GM19372 (cell line): ENCODE results near the gene RAB6A.
A peak's percentile ranks its signal among the peaks of the same experiment; 100 is the strongest.

Experiments
- ATAC-seq: cut with Tn5 transposase; IDR thresholded peaks from one replicate; pipeline ENCODE4 v1.9.1; 2021; ENCODE audit warnings: mild to moderate bottlenecking, low read depth, moderate library complexity; ENCODE audit not compliant: unreplicated experiment

Gene RAB6A

GRCh38 chr11:73659961-73660360 is 100.9 kb downstream of the RAB6A start:
- no peak for ATAC-seq

DNA sequence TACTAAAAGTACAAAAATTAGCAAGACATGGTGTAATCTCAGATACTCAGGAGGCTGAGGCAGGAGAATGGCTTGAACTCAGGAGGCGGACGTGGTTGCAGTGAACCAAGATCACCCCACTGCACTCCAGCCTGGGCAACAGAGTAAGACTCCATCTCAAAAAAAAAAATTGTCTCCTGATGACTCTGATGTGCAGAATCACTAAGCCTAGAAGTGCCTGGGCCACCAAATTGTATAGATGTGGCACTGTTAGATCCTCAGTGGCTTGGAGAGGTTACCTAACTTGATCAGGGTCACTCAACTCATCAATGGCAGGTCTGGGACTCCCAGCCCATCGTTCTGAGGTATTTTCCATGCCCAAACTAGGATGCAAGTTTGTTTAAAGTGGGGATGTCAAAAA is 103.9 kb downstream of the RAB6A start:
- no peak for ATAC-seq

DNA sequence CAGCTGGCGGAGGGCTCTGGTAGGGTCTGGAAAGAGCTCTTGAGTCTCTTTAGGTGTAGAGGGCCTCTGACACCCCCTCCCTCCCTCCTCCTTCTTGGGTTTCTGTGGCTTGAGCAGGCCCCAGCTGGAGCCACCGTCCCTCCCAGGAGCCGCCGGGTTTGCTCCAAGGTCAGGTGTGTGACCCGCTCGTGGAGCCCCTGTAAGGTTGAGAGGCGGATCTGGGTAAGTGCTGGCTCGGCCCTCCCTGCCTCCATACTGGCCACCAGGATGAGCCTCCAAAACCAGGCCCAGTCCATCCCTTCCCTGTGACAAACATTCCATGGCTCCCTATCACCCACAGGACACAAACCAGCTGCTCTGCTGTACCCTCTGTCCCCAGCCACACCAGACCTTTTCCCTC is 105.2 kb downstream of the RAB6A start:
- ATAC-seq: no peak

DNA sequence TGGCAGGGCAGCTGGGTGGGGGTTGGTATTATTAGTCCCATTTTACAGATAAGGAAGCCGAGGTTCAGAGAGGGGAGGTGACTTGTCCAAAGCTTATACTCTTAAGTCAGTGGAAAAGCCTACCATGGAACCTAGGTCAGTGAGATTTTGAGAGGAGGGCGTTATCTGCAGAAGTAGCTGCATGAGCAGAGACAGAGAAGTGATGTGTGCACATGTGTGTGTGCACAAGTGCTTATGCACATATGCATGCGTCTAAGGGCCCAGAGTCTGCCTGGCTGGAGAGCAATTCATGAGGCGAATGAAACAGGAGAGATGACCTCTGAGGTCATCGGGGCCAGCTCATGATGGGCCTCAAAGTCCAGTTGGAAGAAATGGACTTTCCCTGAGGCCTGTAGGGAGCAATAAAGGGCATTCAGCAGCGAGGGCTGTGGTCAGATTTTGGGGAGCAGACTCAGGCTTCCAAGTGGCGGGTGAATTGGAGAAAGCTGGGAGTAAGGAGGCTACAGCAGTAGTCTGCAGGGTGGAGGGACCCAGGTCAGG is 106.3 kb downstream of the RAB6A start:
- no peak for ATAC-seq

- ATAC-seq: no peak
These were observed 106.9 kb downstream of the RAB6A start for GRCh38 chr11:73653996-73654395.

DNA sequence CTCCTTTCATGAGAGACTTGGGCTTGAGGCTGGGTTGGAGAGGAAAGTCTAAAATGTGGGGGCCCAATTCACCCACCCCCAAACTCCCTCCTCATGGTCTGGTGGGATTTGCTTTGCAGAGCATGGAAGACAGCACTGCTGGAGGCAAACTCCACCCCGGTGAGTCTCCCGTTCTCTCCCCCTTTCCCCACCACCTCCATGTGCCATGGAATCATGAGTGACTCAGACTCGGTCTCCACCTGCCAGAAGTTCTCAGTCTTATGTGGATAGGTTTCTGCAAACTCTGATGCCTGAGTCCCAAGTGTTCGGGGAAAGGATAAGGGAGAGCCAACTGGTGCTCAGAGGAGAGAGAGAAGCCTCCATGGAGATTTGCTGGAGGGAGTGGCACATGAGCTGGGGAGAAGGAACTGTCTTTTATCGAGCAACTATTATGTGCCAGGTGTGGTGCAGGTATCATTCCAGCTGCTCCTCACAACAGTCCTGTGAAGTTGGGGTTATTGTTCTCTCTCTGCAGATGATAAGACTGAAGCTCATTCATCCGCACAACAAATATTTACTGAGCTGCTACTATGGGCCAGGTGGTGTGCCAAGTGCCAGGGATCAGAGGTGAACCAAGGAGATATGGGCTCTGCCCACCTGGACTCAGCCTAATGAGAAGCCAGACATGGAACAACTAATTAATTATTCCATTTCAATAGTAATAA is 107.9 kb downstream of the RAB6A start:
- ATAC-seq: no peak

- no peak for ATAC-seq
These were observed 108.7 kb downstream of the RAB6A start for GRCh38 chr11:73652046-73652730.

GRCh38 chr11:73651661-73652045 is 109.2 kb downstream of the RAB6A start:
- ATAC-seq: no peak

DNA sequence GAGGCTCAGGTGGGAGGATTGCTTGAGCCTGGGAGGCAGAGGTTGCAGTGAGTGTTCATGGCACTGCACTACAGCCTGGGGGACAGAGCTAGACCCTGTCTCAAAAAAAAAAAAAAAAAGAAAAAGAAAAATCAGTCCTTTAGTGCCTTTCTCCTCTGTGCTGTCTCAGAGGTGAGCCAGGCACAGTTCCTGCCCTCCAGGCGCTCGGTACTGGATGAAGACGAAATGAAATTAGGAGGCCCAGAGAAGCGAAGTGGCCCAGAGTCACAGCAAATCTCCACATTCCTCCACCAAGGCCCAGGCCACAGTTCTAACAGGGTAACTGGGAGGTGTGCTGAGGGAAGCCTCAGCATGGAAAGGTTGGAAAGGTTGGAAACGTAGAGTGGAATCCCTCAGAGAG is 109.6 kb downstream of the RAB6A start:
- no peak for ATAC-seq

DNA sequence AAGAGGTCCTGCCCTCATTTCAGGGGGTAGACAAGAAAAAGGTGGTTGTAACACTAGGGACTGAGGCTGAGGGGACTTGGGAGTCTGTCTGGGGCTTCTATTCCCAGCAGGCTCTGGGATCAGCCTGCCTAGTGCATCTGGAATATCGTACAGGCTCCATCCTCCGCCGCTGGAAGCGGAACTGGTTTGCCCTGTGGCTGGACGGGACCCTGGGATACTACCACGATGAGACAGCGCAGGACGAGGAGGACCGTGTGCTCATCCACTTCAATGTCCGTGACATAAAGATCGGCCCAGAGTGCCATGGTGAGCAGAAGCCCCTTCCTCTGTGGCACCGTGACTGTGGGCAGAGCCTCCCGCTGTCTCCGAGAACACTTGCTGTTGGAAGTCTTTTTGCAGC is 110.5 kb downstream of the RAB6A start:
- ATAC-seq: no peak

DNA sequence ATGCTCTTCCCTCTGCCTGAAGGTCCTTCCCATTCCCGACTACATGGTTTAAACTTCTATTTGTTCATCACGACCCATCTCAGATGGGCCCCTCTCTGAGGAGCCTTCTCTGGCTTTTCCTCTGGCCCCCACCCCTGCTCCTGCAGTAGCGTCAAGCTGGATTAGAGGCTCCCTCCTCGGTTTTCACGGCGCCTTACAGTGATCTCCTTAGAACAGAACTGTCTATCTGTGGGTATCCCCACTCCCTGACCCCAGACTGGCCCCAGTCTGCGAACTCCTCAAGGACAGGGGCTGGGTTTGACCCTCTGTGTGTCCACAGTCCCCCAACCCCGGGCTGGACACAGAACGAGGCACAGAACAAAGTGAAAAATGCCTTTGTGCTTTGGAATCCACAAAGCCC is 111.7 kb downstream of the RAB6A start:
- ATAC-seq: no peak

- ATAC-seq: no peak
These were observed 112.3 kb downstream of the RAB6A start for GRCh38 chr11:73648571-73649046.

DNA sequence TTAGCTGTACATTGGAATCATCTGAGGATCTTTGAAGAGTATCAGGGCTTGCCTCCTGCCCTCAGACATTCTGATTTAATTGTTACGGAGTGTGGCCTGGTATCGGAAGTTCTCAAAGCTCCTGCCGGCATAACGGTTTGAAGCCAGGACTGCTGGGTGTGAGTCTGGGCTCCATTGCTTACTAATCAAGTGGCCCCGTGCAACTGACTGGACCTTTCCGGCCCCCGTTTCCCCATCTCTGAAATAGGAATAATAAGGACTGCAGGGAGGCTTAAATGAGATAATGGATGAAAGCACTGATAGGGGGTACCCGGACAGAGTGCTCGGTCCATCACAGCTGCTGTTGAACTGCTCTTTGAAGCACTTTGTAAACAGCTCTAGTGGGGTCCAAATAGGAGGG is 112.8 kb downstream of the RAB6A start:
- ATAC-seq: no peak

DNA sequence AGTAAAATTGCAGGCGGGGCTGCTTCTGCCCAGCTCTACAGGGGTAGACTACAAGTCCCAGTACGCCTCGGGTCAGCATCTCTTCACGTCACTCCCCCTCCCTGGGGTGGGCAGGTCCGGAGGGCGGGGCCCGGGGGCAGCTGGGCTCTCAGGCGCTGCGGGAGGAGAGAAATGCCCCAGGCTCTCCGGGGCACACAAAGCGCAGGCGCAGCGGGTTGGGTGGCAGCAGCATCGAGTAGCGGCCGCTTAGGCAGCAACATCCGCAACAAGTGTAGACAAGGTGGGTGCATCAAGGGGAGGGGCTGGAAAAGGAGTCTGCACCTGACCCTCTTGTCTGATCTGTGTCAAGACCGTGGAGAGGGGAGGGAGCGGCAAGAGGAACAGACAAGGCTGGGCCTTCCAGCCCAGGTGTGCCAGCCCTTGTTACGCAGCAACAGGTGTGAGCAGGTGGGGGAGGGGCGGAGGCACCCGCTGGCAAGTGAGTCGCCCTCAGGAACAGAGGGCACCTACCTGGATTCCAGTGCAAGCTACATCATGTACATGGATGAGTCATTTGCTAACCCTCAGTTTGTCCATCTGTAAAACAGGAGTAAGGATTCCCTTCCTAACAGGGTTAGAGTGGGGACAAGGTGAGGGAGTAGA is 113.3 kb downstream of the RAB6A start:
- ATAC-seq: peak; percentile 88

GRCh38 chr11:73645972-73646631 is 114.8 kb downstream of the RAB6A start, which contains the start of gene PLEKHB1:
TSS of gene PLEKHB1 (plus strand) at chr11:73646581. CDS start at chr11:73646609, 28 bp downstream.
- ATAC-seq: no peak

DNA sequence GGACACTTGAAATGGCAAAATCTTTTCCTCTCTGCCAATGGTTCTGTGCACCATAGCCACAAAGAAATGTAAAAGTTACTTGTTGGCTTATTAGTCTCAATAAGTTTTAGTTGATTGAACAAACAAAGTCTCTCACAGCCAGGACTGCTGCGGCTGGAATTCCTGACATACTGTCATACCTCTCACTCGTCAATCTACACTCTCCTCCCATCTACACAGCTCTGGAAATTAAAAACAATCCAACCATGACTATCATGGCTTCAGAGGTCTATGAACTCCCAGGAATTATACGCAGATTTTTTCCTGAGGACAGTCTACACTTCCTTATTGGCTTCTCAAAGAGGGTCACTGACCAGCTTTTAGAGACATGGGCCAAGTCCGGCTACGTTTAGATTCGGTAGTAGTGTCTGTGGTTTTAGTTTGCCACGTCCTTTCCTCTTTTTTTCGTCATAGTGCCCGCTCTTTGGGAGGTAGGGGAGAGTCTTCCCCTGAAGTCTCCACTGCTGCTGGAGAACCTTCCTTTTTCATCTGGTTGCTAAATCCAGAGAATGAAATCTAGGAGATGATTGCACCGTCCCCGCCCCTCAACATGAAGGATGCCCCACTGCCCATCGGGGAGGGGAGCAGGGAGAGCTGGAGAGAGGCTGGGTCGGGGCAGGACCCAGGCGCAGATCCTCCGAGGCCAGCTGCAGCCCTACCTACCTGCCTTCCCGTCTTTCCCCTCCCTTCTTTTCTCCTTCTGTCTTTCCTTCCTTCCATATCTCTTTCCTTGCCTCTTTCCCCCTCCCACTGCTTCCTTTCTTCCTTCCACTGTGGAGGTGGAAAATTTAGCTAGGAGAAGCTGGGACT is 115.5 kb downstream of the RAB6A start:
- ATAC-seq: no peak

- no peak for ATAC-seq
These were observed 119.2 kb downstream of the RAB6A start for GRCh38 chr11:73641668-73642067.

GRCh38 chr11:73640592-73640991 is 120.3 kb downstream of the RAB6A start:
- no peak for ATAC-seq

DNA sequence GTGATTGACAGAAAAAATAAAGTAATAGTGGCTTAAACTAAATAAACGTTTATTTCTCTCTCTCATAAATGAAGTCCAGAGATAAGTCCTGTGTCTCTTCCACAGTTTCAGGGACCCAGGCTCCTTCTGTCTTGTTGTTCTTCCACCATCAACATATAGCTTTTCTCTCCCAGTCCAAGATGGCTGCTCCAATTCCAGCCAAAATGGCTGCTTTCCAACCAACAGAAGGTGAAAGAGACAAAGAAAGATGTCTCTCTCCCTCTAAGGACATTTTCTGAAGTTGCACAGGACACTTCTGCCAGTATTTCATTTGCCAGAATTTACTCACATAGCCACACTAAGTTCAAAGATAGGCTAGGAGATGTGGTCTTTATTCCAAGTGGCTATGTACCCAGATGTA is 123.9 kb downstream of the RAB6A start:
- no peak for ATAC-seq

DNA sequence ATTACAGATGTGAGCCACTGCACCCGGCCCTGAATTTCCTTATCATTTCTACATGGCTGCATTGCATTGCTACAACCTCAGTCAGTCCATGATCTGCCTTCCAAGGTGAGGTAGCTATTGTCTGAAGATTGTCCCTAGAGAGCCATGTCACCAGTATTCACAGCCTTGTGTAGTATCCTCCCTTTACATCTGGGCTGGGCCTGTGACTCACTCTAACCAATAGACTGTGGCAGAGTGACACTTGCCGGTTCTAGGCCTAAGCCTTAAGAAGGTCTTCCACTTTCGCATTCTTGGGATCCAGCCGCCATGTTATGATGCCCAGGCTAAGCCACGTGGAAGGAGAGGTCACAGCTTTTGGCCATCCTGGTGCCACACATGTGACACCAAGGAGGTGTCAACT is 124.6 kb downstream of the RAB6A start:
- ATAC-seq: no peak
